Glomerular visceral epithelial cell (primary cell): ENCODE data around the gene CYP11A1.
A peak's percentile ranks its signal among the peaks of the same experiment; 100 is the strongest.
"Not testable (repeated sequence)": the region's sequence is repeated elsewhere in the genome, so short reads cannot be mapped to it uniquely, and the experiment has no call there.

Experiments
- DNase-seq: peaks from one replicate; pipeline ENCODE4 v3.0.0-alpha.2; 2016; ENCODE audit errors: extremely low spot score

Gene CYP11A1

GRCh38 chr15:74374648-74375302 is 7.3 kb upstream of the CYP11A1 start:
- DNase-seq, result no peak

DNA sequence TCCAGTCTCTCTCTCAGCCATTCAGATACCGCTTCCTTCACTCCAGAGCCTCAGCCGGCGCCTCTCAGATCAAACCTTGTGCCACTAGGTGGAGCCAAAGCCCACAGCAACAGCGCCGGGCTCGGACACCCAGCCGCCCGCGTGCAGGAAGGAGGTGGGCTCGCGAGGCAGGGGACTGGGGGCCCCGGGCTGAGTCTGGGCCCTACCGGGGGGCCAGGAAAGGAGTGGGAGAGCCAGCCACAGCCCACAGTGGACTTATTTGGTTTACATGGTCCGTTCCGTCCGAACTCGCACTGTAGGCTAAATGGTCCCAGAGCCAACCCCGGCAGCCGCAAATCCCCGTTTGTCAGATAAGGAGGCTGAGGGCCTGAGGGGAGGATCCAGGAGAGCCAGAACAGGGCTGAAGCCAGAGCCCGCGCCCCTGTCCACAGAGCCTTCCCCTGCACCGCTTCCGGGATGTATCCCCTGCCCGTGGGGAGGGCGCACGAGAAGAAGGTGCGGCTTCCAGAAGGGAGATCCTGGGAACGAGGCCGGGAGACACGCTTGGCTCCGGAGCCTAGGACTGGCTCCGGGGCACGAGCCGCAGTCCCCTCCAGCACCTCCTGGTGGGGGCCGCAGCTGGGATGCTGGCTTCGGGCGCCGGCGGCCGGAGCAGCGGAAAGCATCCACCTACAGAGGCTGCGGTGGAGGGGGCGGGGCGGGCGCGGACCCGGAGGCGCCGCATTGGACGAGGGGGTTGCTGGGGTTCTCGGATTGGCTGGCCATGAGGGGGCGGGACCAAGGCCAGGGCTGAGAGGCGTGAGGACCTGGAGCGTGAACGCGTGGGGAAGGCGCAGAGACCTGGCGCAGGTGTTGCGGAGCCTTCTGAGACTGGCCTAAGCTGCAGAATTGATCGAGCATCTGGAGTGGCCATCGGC is 6.5 kb upstream of the CYP11A1 start:
- DNase-seq, result peak; percentile 94

DNA sequence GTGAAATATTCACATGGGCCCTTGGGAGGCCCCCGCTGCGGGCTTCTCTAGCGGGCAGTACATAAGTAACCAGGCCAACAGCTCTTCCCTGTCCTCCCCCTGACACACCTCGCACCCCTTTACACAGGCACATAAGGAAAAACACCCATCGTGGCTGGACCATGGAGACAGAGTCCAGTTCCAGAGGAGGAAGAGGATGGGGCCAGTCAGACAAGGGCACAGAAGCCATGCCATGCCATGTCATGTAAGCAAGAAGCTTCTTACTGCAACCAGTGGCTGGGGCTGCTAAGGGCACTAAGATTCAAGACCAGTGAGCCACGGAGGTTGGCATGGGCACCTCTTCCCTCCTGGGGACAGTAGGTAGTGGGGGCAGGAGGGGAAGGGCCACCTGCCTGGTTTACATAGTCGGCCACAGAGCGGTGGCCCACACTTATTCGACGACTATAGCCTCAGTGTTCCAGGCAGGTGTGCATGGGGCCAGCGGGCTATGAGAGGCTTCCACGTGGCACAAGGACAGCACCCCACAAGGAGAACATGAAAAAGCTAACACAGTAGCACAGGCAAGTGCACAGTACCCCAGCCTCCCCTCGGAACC is 5.7 kb upstream of the CYP11A1 start:
- DNase-seq, result no peak

DNA sequence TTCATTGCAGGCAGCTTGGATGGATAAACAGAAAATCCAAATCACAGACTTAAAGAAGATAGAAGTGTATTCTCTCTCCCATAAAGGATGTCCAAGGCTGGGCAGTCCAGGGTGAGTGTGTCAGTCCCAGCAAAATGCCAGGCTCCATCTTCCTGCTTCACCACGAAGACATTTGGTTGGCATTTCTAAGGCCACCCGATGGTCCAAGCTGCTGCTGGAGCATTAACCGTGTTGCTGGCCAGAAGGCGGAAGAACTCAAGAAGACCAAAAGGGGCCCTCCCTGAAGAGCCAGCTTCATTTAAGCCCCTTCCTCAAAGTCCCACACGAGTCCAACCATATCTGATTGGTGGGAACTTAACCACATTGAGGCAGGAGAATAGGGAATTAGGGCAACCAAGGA is 3.0 kb upstream of the CYP11A1 start:
- DNase-seq, result no peak

- DNase-seq, result no peak
Observed at GRCh38 chr15:74369756-74370155, 2.3 kb upstream of the CYP11A1 start.

DNA sequence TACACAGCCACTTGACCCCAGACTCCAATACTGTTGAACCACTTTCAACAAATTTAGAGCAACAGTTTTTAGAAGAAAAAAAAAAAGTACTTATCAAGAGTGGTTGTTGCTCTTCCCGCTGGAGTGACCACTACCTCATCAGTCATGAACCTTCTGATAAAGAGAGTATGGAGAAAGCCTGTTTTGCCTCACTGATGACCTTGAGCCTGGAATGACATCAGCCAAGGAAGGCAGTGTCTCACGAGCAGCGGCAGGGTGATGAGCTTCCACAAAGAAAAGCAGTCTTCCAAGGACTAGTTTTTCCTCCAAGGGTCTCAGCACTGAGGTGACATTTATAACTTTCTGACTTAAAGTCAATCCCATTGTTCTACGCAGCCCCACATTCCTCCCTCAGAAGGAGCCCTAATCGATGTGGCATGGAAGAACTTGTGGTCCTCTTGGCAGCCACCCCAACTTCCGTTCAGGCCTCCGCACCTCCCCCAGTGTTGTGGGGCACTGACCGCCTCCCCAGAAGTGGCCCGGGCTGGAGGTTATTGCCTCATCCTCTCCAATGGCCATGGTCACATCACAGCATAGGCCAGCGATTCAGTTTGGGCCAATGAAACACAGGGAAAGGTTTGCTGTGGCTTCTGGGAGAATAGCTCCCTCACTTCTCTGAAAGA is 1.8 kb upstream of the CYP11A1 start:
- DNase-seq, result no peak

DNA sequence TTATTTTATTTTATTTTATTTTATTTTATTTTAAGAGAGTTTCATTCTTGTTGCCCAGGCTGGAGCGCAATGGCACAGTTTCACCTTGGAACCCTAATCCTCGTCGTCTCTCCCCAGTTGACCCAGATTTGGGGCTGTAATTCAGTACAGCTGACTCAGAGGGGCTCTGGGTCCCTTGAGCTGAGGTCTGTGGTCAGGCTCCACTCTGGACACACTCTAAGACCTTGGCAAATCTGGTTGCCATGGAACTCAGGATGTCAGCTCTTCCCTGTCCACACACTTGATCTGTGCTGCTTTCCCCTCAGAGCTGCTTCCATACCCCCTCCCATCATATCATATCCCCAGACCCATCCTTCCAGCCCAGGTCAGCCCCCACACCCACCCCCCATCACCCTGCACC is 675 bp upstream of the CYP11A1 start:
- DNase-seq, result no peak

GRCh38 chr15:74365598-74366445 is 1.6 kb downstream of the CYP11A1 start:
- DNase-seq, result peak; percentile 54

GRCh38 chr15:74364936-74365597 is 2.4 kb downstream of the CYP11A1 start:
- no peak for DNase-seq

DNA sequence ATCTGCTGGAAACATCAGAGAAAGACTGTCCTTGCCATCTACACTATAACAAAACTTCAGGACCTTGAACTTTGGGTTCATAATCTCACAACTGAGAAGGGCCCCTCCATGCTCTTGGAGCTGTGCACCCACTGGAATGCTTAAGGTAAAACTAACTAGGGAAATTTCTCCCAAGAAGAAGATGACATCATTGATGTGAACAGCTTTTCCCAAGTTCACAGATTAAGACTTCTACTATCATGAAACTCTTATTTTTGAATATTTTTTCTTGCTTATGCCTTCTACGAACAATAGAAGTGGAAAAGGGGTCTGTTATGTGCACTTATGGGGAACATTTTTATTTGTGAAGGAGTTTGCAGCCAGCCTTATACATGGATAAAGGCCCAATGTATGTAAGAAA is 5.0 kb downstream of the CYP11A1 start:
- no peak for DNase-seq

- not testable (repeated sequence) for DNase-seq
Observed at GRCh38 chr15:74360855-74361254, 6.6 kb downstream of the CYP11A1 start.

DNA sequence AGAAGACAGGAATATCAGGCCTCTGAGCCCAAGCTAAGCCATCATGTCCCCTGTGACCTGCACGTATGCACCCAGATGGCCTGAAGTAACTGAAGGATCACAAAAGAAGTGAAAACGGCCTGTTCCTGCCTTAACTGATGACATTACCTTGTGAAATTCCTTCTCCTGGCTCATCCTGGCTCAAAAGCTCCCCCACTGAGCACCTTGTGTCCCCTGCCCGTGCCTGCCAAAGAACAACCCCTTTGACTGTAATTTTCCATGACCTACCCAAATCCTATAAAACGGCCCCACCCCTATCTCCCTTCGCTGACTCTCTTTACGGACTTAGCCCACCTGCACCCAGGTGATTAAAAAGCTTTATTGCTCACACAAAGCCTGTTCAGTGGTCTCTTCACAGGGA is 8.1 kb downstream of the CYP11A1 start:
- not testable (repeated sequence) for DNase-seq

- DNase-seq, result not testable (repeated sequence)
Observed at GRCh38 chr15:74357514-74357913, 9.9 kb downstream of the CYP11A1 start.

DNA sequence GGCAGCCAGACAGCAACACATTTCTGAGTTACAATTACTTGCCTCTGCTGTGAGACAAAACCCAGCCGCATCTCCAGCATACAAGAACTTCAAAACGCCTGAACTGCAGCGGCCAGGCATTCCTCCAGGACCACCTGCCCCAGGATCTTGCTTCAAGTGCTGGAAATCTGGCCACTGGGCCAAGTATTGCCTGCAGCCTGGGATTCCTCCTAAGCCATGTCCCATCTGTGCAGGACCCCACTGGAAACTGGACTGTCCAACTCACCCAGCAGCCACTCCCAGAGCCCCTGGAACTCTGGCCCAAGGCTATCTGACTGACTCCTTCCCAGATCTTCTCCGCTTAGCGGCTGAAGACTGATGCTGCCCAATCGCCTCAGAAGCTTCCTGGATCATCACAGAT is 11.4 kb downstream of the CYP11A1 start:
- DNase-seq, result not testable (repeated sequence)

DNA sequence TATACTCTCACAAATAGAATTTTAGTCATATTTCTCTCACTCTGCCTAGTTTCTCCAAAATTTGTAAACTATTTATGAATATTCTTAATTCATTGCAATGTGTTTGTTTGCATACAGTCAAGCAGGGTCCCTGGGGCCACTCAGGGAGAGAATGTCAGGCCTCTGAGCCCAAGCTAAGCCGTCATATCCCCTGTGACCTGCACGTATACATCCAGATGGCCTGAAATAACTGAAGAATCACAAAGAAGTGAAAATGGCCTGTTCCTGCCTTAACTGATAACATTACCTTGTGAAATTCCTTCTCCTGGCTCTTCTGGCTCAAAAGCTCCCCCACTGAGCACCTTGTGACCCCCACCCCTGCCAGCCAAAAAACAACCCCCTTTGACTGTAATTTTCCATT is 13.5 kb downstream of the CYP11A1 start:
- not testable (repeated sequence) for DNase-seq

DNA sequence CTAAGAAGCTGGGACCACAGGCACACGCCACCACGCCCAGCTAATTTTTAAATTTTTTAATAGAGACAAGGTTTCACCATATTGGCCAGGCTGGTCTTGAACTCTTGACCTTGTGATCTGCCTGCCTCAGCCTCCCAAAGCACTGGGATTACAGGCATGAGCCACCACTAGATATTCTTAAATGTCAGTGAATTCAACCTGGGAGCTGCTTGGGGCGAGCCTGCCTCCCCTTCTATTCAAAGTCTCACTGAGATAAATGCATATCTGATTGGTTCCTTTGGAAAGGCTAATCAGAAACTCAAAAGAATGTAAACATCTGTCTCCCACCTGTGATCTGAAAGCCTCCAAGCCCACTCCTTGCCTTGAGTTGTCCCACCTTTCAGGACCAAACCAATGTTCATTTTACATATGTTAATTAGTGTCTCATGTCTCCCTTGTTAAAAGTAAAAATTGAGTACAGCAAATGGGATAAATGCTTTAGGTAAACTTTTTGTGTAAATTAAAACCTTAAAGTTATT is 15.0 kb downstream of the CYP11A1 start:
- no peak for DNase-seq

- DNase-seq, result no peak
Observed at GRCh38 chr15:74351670-74352069, 15.8 kb downstream of the CYP11A1 start.

- DNase-seq, result no peak
Observed at GRCh38 chr15:74350295-74351275, 16.9 kb downstream of the CYP11A1 start.

DNA sequence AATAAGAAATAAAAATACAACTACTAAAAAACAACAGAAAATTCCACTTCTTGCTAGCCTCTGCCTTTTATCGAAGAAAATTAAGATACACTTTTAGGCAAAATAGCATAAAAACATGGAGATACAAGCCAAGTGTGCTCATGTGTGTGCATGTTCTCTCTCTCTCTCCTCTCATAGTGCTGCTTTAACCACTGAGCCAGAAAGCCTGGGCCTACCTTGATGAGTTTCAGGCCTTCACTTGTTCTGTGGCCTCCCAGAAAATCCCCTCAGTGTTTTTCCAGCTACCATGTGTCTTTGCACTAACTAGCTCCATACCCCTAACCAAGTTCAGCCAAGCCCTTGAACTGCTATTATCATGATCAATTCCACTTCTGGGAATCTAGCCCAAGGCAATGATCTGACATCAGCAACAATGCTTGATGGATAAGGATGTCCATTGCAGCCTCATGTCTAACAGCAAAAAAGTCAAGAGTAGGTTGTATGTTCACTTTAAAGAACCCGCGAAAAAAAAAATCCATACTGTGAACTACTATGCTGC is 18.1 kb downstream of the CYP11A1 start:
- no peak for DNase-seq
